ENCODE results near the gene ZCCHC10. TPM values are rescaled to one million over a fixed set of nuclear protein-coding genes. Genes with fewer than 3 reads are reported as not detected.
"Not testable (repeated sequence)": the region's sequence is repeated elsewhere in the genome, so short reads cannot be mapped to it uniquely, and the experiment has no call there.

The ZCCHC10 gene
- total and polyA plus RNA-seq, 2 donors (not counting 3 experiments of a cell fraction or from before 2014, with no cell fraction given): 25.9 to 32.1 TPM

- BruUV-seq (replicated peaks); H2AFZ ChIP-seq (ENCODE audit: low read depth, low read length); H3K27me3 ChIP-seq (ENCODE audit: control insufficient read depth in 2 of 2, insufficient read depth in 2 of 2, low read length in 2 of 2); H3K9me1 ChIP-seq (replicated peaks; ENCODE audit: control insufficient read depth, extremely low read depth, insufficient read depth, low read length); dilution Hi-C loops (cut with MboI; ENCODE audit: extremely low pct_ligation_motif_present, low sequenced_read_pairs); H3K36me3 ChIP-seq (ENCODE audit: control insufficient read depth in 2 of 2, extremely low read depth in 1 of 2, insufficient read depth in 2 of 2, low read length in 2 of 2); H3K9me3 ChIP-seq (replicated peaks; ENCODE audit: control insufficient read depth, insufficient read depth, low read length): not testable (repeated sequence)
- H3K4me1 ChIP-seq (ENCODE audit: control insufficient read depth, extremely low read depth, insufficient read depth, low read length): peaks cover 15% of the 10 kb centered on the region
- FAIRE-seq: peak; percentile 50
- H3K27ac ChIP-seq (ENCODE audit: insufficient read depth, low read depth, low read length): peak overlapping the region; percentile 81
- peak; percentile 16 for DNase-seq (ENCODE audit: low read depth, low spot score)
- peak overlapping the region; percentile 99 for H3K9ac ChIP-seq (replicated peaks; ENCODE audit: extremely low read depth, insufficient read depth, low read length)
- intact Hi-C loops (cut with micrococcal nuclease): loop anchor here (5.0 kb wide), 1 partner anchor 281 kb away; no protein-coding TSS in a partner anchor
- H3K4me3 ChIP-seq (replicated peaks in 1 of 3; ENCODE audit: insufficient read depth in 1 of 3, low read depth in 1 of 3, low read length in 3 of 3): peak overlapping the region; percentile 83 to 98 (median 84)
- H4K20me1 ChIP-seq (replicated peaks; ENCODE audit: control insufficient read depth, extremely low read depth, insufficient read depth, low read length): peaks cover 20% of the 10 kb centered on the region
- ChIA-PET POLR2A (interaction anchor here (1.3 kb wide), 1 partner anchor 12 kb away, joined by 5 read pairs; no protein-coding TSS in a partner anchor), CTCF (interaction anchor here (1.1 kb wide), 1 partner anchor 11 kb away, joined by 3 read pairs; no protein-coding TSS in a partner anchor)
- H3K79me2 ChIP-seq (ENCODE audit: control insufficient read depth, insufficient read depth, low read length): peaks cover 71% of the 10 kb centered on the region
- peak overlapping the region; percentile 96 for H3K4me2 ChIP-seq (ENCODE audit: insufficient read depth, low read length)
Observed at GRCh38 chr5:132961123-132961815, 65.1 kb downstream of the ZCCHC10 start.

GRCh38 chr5:132956166-132956799, 70.1 kb downstream of the ZCCHC10 start:
- H3K4me2 ChIP-seq (ENCODE audit: insufficient read depth, low read length); BruUV-seq (replicated peaks); CTCF ChIA-PET; H3K9ac ChIP-seq (replicated peaks; ENCODE audit: extremely low read depth, insufficient read depth, low read length); H3K9me1 ChIP-seq (replicated peaks; ENCODE audit: control insufficient read depth, extremely low read depth, insufficient read depth, low read length); DNase-seq (ENCODE audit: low read depth, low spot score); H2AFZ ChIP-seq (ENCODE audit: low read depth, low read length); H3K36me3 ChIP-seq (ENCODE audit: control insufficient read depth in 2 of 2, extremely low read depth in 1 of 2, insufficient read depth in 2 of 2, low read length in 2 of 2); H3K27me3 ChIP-seq (ENCODE audit: control insufficient read depth in 2 of 2, insufficient read depth in 2 of 2, low read length in 2 of 2); H3K4me3 ChIP-seq (replicated peaks in 1 of 3; ENCODE audit: insufficient read depth in 1 of 3, low read depth in 1 of 3, low read length in 3 of 3); intact Hi-C loops (cut with micrococcal nuclease); dilution Hi-C loops (cut with MboI; ENCODE audit: extremely low pct_ligation_motif_present, low sequenced_read_pairs); H3K27ac ChIP-seq (ENCODE audit: insufficient read depth, low read depth, low read length); H3K4me1 ChIP-seq (ENCODE audit: control insufficient read depth, extremely low read depth, insufficient read depth, low read length); FAIRE-seq; POLR2A ChIA-PET; H3K9me3 ChIP-seq (replicated peaks; ENCODE audit: control insufficient read depth, insufficient read depth, low read length): not testable (repeated sequence)
- Histone ChIP-seq H3K79me2 (ENCODE audit: control insufficient read depth, insufficient read depth, low read length) (peaks cover 94% of the 10 kb centered on the region), H4K20me1 (replicated peaks; ENCODE audit: control insufficient read depth, extremely low read depth, insufficient read depth, low read length) (peaks cover 42% of the 10 kb centered on the region)

Data from endothelial cell of umbilical vein (primary cell).